Right forelimb (tissue), 1 donor: Measurements from ENCODE around the gene PRKACA.
"Not testable (repeated sequence)": the region's sequence is repeated elsewhere in the genome, so short reads cannot be mapped to it uniquely, and the experiment has no call there.

Experiments used
- DNase-seq: peaks from one replicate; pipeline ENCODE4 v3.0.0-alpha.2; 2018

The PRKACA gene

DNA sequence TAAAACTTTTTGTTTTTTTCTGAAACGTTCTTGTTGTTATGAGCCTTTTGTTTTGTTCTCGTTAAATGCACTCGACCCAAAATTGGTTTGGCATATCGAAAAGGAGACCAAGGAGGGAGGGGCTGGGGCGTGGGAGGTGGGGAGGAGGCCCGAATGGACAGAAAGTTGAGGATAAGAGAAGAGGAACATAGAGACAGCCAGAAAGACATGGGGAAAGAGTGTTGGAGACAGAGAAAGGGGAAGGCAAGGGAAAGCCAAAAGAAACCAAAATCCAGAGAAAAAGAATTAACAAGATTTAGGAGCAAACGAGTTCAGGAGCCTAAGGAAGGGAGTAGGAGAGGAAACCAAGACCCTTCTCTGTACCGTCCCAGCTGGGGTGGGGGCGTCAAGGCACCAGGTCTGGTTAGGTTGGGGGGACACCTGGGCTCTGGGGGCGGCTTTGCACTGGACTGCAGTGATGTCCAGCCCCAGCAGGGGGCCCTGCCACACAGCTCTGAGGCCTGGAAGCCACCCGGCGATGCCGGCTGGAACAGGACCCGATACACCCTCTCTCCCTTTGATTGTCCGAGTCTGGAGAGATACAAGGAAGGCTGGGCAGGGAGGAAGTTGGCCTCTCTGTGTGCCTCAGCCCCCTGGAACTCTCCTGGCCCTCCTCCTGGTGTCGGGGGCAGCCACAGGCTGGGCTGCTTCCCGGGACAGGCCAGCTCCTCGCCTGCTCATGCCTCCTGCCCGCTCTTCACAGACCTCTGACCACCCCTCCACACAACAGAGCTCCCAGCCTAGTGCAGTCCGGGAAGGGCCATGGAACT lies 30.4 kb upstream of the PRKACA start:
- DNase-seq: peak; percentile 85

DNA sequence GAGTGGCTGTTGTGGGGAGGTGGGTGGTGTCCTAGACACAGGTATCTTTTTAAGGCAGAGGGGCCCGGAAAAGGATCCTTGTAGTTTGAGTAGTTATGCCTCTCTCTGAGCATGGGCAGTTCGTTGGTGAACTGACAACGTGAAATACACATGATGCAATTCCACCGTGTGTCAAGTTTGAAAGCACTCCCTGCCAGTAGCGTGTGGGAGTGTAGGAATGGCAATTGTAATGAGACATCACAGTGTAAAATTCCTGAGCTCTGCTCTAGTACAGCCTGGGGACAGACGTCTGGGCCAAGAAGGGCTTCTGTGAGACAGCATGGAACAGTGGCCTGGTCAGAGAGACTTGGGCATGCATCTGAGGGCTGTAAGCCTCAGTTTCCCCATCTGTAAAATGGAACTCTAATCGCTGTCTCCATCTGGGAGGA lies 29.2 kb upstream of the PRKACA start:
- DNase-seq: no peak

DNA sequence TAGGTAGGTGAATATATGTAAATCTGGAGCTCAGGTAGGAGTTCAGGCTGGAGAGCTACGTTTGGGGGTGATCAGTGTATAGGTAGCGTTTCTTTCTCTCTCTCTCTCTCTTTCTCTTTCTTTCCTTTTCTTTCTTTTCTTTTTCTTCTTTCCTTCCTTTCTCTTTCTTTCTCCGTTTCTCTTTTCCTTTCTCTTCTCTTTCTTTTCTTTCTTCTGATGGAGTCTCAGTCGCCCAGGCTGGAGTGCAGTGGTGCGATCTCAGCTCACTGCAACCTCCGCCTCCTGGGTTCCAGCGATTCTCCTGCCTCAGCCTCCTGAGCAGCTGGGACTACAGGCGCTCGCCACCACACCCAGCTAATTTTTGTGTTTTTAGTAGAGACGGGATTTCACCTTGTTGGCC lies 28.6 kb upstream of the PRKACA start:
- DNase-seq: not testable (repeated sequence)

DNA sequence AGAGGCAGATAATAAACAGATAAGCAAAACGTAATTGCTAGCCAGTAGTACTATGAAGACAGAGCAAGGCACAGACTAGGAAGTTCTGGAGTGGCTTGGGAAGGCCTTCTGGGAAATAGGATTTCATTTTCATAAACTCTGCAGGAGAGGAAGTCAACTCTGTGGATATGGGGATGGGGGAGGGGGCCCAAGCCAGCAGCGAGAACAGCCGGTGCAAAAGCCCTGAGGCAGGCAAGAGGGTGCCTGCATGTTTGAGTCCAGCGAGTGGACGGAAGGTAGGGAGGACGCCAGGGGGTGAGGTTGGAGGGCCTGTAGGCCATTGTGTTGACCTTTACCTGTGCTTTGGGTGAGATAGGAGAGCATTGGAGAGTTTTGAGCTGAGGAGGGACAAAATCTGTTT lies 27.8 kb upstream of the PRKACA start:
- DNase-seq: no peak

DNA sequence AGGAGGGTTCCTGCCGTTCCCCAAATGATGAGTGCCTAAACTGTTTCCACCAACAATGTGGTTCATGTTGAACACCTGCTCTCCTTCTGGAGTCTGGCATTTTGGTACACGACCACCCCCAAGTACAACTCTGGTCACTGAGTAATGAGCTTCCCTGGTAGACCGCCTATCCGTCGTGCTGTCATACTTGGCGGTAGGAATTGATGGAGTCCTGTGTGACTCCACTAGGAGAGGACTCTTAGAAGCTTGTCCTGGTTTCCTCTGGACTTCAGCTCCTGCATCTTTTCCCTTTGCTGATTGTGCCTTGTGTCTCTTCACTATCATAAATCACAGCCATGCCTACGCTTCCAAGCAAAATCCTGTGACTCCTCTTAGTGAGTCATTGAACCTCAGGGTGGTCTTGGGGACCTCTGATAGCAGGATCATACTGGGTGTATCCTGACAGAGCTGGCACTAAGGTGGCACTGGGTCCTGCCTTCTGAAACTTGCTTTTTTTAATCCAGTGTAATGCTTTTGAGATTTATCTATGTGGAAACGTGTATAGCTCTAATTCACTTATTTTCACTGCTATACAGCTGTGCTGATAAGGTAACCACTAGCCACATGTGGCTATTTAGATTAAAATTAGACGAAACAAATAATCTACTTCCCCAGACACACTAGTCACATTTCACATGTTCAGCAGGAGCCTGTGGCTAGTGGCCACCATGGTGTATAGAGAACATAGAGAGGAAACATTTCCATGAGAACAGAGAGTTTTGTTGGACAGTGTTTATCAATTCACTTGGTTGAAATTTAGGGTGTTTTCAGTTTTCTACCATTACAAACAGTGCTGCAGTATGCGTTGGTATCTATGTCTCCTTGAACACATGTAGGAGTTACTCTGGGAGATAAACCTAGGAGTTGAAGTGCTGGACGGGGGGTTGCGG lies 25.0 kb upstream of the PRKACA start:
- DNase-seq: no peak

DNA sequence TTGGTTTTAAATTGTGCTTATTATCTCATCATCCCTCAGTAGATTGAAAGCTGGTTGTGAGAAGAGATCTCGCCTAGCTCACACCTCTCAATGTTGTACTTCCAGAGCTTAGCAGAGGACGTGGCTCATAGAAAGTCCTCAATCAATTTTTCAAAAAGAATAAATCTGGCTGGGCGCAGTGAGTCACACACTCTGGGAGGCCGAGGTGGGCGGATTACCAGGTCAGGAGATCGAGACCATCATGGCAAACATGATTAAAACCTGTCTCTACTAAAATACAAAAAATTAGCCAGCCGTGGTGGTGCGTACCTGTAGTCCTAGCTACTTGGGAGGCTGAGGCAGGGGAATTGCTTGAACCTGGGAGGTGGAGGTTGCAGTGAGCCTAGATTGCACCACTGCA lies 23.5 kb upstream of the PRKACA start:
- DNase-seq: no peak

DNA sequence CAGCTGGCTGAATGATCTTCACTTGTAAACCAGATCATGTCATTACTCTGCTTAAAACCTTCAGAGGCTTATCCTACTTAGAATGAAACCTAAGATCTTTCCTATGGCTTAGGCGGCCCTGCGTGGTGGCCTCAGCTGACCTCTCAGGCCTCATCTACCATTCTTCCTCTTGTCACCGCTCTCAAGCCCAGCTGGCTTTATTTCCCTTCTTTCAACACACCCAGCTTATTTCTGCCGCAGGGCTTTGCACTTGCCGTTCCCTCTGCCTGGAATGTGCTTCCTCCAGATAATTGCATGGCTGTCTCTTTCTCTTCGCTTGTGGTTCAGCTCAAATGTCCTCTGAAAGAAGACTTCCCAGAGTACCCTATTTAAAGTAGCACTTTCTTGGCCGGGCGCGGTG lies 22.4 kb upstream of the PRKACA start:
- no peak for DNase-seq

DNA sequence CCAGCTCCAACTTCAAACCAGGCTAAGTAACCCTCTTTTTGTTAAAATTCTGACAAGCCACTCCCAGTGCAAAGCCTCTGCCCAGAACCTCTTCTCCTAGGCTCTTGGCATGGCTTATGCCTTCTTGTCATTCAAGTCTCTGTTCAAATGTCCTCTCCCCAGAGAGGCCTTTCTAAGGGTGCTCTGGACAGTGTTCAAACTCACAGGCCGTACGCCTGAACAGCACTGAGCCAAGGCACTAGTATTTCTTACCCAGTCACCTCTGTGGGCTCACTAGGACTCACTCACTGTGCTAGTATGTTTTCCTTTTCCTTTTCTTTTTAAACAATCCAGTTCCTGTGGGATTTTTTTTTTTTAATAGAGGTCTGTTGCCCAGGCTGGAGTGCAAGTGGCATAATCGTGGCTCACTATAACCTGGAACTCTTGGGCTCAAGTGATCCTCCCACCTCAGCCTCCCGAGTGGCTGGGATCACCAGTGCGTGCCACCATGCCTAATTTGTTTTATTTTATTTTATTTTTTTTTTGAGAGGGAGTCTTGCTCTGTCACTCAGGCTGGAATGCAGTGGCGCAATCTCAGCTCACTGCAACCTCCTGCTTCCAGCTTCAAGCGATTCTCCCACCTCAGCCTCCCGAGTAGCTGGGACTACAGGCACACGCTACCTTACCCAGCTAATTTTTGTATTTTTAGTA lies 21.2 kb upstream of the PRKACA start:
- DNase-seq: no peak

DNA sequence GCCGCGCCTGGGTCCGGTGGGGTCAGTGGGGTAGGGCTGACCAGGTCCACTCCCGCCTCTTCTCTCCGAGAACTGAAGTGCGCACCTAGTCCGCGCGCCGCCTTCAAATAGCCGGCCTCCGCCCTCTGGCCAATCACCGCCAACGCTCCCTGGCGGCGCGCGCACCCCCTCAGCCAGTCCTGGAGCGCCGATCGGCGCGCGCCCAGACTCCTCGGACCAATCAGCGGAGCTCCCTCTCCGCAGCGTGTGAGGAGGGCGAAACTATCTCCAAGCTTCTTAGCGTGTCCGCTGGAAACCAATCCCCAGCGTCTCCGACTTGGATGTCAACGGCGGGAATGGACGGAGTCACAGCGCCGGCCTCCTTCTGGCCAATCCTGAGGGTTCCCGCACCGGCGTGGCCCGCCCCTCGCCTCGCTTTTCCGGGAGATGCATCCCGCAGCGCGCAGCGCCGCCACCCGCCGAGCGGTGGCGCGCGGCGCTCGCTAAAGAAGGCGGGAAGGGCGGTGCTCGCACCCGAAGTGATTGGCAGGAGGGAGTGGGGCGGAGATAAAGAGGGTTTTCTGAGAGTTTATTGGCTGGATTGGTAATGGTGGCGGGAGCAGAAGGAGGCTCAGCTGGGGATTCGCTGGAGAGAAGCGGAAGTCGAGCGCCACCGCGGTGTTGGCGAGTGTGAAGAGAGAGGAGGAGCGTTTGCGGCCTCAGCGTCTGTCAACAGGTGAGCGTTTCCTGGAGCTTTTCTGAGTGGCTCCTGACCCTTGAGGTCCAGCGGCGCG lies 19.1 kb upstream of the PRKACA start, which contains the start of gene ASF1B:
TSS of gene ASF1B (minus strand) at position 81 of the 773 bp plus-strand sequence. CDS start 133 bp downstream, outside the sequence.
- peak; percentile 99 for DNase-seq

DNA sequence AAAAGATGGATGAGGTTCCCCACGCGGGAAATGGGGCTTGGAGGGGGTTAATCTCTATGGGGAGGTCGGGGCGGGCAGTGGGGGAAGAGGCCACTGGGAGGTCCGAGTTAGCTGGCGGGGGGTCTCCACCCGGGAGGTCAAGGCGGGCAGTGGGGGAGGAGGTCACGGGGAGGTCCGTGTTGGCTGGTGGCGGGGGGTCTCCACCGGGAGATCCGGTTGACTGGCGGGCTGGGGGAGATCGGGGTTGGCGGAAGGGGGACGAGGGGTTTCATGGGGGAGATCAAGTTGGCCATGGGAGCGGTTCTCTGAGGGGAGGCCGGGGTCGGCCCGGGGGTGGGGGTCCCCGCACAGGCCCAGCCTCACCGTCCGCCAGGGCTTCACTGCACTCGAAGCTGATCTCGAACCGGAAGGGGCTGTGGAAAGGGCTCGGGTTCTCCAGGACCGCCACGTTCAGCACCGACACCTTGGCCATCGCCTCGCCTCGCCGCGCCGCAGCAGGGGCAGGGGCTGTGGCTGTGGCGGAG lies 18.5 kb upstream of the PRKACA start:
- DNase-seq: peak; percentile 65

DNA sequence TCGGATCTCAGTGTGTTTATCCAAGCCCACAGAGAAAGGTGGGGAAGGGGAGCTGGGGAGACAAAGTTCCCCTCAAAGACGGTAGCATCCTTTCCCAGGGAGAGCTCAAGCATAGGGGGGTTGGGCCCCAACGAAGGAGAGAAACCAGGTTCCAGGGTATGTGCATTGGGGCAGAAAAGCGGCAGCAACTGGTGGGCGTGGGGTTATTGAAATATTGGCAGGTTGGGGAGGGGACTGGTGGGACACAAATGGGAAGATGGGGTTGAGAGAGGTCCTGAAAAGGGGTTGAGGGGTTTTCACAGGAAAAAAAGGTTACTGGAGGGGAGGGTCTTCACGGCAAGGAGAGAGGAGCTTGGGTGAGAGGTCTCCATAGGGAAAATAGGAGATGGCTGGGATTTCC lies 17.8 kb upstream of the PRKACA start:
- DNase-seq: no peak

DNA sequence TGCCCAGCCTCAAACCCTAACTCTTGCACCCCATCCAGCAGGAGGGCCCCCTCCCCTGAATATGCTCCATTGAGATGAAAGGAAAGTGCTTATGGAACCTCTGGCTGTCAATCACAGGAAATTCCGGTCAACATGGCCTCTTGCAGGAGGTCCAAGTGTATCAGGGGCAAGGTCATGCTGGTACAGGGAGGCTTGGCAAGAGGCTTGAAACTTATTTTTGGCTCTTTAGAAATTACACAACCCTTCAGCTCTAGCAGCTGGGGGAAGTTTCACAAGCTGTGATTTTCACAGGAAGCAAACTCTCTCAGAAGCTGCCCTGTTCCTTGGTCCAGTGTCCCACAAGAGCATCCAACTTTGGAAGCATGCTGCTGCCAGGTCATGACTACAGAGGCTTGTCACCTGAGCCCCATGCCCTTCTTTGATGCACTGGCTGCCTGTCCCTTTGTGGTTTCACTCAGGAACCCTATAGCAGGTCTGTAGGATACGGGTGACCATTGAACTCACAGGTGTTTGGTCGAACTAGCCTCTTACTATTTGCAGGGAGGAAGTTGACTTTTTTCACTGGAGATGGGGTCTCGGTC lies 10.5 kb upstream of the PRKACA start:
- DNase-seq: no peak

DNA sequence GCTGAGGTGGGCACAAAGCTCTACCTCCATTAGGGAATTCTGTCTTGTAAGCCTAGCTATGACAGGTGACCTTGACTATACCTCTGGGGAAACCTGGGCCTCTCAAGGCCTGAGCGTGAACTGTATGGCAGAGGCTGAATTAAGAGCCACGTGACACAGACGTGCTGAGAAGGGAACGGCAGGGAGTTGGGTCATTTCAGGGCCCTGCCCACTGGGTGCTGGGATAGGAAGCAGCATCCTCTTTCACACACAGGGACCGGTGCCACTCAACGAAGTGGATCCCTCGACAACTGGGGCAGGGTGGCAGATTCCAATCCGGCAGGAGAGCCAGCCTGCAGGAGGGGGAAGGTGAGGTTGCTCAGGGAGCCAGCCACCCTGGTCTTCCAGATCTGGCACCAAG lies 9.6 kb upstream of the PRKACA start:
- DNase-seq: no peak

DNA sequence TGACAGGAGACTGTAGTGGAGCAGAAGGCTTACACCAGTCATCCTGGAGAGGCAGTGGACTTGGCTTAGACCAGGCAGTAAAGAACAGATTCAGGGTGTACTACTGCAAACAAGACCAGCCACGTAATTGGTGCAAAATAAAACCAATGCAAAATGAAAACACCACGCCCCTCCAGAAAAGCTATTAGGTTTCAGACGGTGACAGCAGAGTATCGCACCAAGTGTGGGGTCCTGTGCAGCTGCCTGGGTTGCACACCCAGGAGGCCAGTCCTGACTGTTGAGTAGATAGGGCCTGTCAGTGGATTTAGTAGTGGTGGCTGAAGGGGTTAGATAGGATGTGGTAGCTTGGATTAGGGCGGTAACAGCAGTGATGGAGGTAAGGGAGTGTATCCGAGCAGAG lies 5.4 kb upstream of the PRKACA start:
- DNase-seq: no peak

DNA sequence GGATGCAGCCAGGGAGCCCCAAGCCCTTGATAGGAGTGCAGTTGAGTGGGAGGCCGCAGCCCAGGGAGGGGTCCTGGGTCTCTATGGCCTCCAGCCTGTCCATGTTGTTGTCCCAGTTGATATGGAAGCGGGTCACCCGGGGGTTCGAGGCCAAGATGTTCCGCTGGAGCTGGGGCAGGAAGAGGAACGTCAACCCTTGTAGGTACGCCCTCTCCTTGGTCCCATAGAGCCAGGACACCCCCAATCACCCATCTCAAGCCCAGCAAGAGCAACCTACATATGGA lies 2.9 kb upstream of the PRKACA start:
- DNase-seq: no peak

DNA sequence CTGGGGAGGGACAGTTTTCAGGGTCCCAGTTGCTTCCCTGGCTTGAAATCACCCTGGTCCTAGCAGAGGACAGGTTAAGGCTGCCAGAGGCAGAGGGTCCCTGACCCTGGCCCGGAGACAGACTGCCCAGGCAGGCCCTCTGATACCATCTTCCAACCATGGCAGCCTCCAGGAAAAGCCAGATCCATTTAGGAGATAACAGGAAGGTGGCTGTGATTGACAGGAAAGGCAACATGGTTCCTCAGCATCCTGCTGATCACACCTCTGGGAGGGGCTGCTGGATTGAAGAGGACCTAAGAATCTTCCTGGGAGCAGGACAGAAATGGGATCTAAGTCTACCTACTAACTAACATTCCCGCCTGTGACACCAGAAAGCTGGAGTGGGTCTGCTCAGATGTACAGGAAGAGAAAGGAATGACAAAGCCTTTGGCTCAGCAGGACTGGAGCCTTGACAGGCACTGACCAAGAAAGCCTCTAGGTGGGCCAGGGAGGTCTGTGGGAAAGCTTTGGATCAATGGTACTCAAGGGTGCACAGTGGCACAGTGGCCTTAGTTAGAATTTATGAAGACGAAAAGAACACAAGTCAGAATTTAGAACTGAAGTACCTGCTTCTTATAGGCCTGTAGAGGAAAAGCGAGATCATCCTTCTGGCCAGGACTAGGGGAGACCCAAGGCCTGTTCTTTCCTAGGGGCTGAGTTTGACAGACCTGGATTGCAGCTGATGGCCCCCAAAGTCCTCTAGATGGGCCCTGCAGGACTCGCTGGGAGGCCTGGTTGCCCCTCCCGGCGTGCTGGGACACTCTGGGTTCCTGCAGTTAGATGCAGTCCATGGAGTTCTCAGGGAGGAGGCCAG lies 2.3 kb upstream of the PRKACA start:
- no peak for DNase-seq

DNA sequence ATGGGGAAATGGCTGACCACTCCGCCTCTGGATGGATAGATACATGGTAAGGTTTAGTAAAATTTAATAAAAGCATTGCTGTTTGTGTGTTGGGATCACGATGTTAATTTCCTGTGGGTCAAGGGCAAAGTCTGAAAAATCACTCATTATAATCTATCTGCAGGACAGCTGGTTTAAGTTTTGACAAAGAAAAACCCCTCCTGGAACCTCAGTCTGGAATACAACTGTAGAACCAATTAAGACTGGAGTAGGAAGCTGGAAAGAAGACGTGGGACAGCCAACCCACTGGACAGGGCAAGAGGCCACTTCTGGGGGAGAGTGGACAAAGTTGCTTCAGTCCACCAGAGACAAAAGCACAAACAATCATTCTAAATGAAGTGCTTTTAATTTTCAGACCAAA lies 1.6 kb upstream of the PRKACA start:
- DNase-seq: no peak

DNA sequence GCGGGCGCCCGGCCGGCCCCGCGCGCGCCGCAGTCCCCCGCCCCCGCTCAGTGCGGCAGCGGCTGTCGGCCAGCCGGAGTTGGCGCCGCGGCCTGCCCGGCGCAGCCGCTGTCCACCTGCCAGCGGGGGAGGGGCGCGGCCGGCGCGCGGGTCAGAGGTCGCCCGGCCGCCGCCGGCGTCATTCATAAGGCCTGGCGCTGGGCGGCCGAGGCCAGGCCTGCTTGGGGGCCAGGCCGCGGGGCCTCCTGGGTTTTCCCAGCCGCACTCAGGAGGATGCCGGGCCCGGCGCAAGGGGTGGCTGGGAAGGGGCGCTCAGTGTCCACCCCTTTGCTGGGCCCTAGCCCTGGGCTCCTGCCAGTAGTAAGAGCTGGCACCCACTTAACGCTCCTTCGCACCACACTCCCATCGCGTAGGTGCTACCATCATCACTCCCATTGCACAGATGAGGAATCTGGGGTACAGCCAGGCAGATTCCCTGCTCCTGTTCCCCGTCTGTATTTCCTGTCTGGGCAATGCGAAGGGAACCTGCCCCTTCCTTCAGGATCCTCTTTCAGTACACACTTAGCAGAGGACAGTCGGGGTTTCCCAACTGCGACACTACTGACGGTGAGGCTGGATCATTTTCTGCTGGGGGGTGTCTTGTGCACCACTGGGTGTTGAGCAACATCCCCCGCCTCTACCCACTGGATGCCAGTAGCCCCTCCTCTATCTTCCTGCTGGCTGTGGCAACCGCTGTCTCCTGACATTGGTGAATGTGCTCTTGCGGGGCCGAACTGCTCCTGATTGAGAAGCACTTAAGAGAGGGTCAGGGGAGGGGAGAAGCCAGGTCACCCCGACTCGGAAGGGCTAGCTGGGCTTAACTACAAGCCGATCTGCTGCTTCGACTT lies 846 bp upstream of the PRKACA start:
- peak; percentile 69 for DNase-seq

DNA sequence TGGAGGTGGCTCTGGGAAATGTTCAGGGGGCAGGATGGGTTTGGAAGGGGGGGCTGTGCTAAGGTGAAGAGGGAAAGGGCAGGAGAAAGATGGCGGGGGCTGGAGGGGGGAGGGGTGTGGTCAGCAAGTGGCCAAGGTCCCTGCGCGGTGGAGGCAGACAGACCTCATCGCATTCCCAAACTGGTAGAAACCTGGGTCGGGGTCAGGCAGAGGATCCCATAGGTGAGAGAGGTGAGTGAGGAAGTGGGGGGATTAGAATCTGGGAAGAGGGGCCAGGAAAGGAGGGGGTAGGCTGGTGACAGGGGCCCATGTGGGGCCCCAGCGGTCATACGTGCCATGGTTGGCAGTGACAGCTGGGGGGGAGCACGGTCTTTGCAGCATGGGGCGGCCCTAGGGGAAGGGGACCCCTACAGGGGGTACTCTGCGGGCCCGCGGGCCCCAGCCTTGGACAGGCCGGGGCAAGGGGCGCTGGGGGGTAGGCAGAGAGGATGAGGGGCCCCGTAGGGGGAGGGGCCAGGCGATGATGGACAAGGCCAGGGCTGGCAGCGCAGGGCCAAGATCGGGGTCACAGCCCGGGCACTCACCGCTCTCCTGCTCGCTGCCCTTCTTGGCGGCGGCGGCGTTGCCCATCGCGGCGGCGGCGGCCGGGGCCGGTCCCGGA lies 514 bp downstream of the PRKACA start:
- DNase-seq: no peak
